Neural crest cell (in vitro differentiated cells): ENCODE results near the gene WT1. TPM values are rescaled to one million over a fixed set of nuclear protein-coding genes. Genes with fewer than 3 reads are reported as not detected.

Experiments used
- DNase-seq: peaks from one replicate; pipeline ENCODE4 v3.0.0; 2021; ENCODE audit warnings: low read depth, mixed read lengths, low spot score
- H3K27ac Mint-ChIP-seq: one replicate; pipeline ENCODE4 v1.8.0; 2021; ENCODE audit warnings: mild to moderate bottlenecking, mixed read lengths; ENCODE audit not compliant: unreplicated experiment
- H3K27me3 Mint-ChIP-seq: 2 replicates; pipeline ENCODE4 v1.8.0; 2021; ENCODE audit warnings: low read depth, mild to moderate bottlenecking, mixed read lengths
- H3K36me3 Mint-ChIP-seq: 2 replicates; pipeline ENCODE4 v1.8.0; 2021; ENCODE audit warnings: low read depth, mild to moderate bottlenecking, mixed read lengths
- H3K4me1 Mint-ChIP-seq: 2 replicates; pipeline ENCODE4 v1.8.0; 2021; ENCODE audit warnings: mixed read lengths
- H3K4me3 Mint-ChIP-seq: one replicate; pipeline ENCODE4 v1.8.0; 2021; ENCODE audit warnings: mild to moderate bottlenecking, mixed read lengths
- H3K9me3 Mint-ChIP-seq: 2 replicates; pipeline ENCODE4 v1.8.0; 2021; ENCODE audit warnings: mixed read lengths
- total RNA-seq: library from RNA; stranded (reverse); gene quantifications from 2 replicates; pipeline ENCODE4 v1.2.1, GENCODE V29; 2021
- TF ChIP-seq, protein P1 (sequence below): fragments of 200-600 bp; sonication (generic); conservative IDR thresholded peaks from 2 replicates; pipeline ENCODE4 v1.5.0; 2021; ENCODE audit warnings: antibody characterized with exemption, mild to moderate bottlenecking

The WT1 gene
- total RNA-seq, 1 donor from 2014 or later: not detected

- H3K27ac Mint-ChIP-seq: no peak overlapping the region
Measured at GRCh38 chr11:32426192-32426591, 9.1 kb downstream of the WT1 start.

DNA sequence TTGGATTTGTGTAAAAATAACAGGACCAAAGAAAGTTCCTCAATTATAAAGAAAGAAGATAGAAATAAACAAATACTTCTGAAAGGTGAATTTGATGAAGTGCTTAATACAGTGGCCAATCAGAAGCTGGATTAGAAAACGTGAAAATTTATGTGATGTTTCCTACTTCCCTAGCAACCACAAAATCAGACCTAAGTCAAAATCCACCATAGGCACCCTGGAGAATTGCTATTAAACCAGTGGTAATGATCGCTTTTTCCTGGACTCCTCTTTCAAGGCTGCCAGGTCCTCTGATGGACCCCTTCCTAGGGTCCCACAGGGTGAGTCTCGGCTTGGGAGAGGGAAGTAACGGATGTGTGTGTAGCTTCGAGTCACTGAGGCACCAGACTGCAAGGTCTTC, 9.6 kb downstream of the WT1 start:
- H3K27ac Mint-ChIP-seq: no peak overlapping the region
- TF ChIP-seq, protein P1, sequence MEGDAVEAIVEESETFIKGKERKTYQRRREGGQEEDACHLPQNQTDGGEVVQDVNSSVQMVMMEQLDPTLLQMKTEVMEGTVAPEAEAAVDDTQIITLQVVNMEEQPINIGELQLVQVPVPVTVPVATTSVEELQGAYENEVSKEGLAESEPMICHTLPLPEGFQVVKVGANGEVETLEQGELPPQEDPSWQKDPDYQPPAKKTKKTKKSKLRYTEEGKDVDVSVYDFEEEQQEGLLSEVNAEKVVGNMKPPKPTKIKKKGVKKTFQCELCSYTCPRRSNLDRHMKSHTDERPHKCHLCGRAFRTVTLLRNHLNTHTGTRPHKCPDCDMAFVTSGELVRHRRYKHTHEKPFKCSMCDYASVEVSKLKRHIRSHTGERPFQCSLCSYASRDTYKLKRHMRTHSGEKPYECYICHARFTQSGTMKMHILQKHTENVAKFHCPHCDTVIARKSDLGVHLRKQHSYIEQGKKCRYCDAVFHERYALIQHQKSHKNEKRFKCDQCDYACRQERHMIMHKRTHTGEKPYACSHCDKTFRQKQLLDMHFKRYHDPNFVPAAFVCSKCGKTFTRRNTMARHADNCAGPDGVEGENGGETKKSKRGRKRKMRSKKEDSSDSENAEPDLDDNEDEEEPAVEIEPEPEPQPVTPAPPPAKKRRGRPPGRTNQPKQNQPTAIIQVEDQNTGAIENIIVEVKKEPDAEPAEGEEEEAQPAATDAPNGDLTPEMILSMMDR: no peak
- H3K4me3 Mint-ChIP-seq: no peak overlapping the region
- H3K36me3 Mint-ChIP-seq: no peaks in the 10 kb centered on the region
- H3K4me1 Mint-ChIP-seq: peaks cover 14% of the 10 kb centered on the region
- DNase-seq: no peak
- peaks cover 100% of the 10 kb centered on the region for H3K27me3 Mint-ChIP-seq
- no peaks in the 10 kb centered on the region for H3K9me3 Mint-ChIP-seq

More at GRCh38 chr11:32426192-32426591, 9.1 kb downstream of the WT1 start:
- no peaks in the 10 kb centered on the region for H3K9me3 Mint-ChIP-seq
- H3K27me3 Mint-ChIP-seq: peaks cover 100% of the 10 kb centered on the region
- no peak for DNase-seq
- H3K4me3 Mint-ChIP-seq: peak overlapping the region; percentile 53
- TF ChIP-seq, protein P1: no peak
- H3K36me3 Mint-ChIP-seq: no peaks in the 10 kb centered on the region
- peaks cover 14% of the 10 kb centered on the region for H3K4me1 Mint-ChIP-seq

GRCh38 chr11:32422545-32422944, 12.8 kb downstream of the WT1 start:
- Mint-ChIP-seq H3K27ac (no peak overlapping the region), H3K4me1 (peaks cover 14% of the 10 kb centered on the region), H3K9me3 (no peaks in the 10 kb centered on the region), H3K4me3 (no peak overlapping the region), H3K27me3 (peaks cover 95% of the 10 kb centered on the region), H3K36me3 (no peaks in the 10 kb centered on the region)
- TF ChIP-seq, protein P1: no peak
- no peak for DNase-seq

DNA sequence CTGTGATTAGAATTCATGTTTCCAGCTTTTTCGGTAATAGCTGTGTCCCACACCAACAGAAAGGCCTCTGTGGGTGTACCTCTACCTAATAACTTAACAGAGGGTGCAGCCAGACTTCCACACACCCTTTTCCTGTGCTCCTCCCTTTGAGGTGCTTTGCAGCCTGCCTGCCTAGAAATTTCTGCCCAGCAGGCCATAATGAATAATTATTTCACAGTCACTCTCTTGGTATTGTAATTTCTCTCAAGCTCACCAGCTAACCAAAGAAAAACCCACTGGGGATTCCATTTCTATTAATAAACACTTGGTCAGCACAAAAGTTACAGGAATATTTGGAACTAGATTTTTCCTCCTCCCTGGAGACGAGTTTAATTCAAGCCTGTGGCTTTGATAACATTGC, 13.3 kb downstream of the WT1 start:
- H3K4me3 Mint-ChIP-seq: no peak overlapping the region
- TF ChIP-seq, protein P1: no peak
- no peaks in the 10 kb centered on the region for H3K9me3 Mint-ChIP-seq
- peaks cover 14% of the 10 kb centered on the region for H3K4me1 Mint-ChIP-seq
- no peaks in the 10 kb centered on the region for H3K36me3 Mint-ChIP-seq
- H3K27ac Mint-ChIP-seq: no peak overlapping the region
- peaks cover 95% of the 10 kb centered on the region for H3K27me3 Mint-ChIP-seq
- DNase-seq: no peak

GRCh38 chr11:32420937-32421901, 14.1 kb downstream of the WT1 start:
- TF ChIP-seq, protein P1: no peak
- Mint-ChIP-seq H3K4me3 (no peak overlapping the region), H3K4me1 (peaks cover 11% of the 10 kb centered on the region), H3K9me3 (no peaks in the 10 kb centered on the region), H3K27ac (no peak overlapping the region), H3K27me3 (peaks cover 95% of the 10 kb centered on the region), H3K36me3 (no peaks in the 10 kb centered on the region)
- no peak for DNase-seq
